Naive thymus-derived CD4-positive, alpha-beta T cell (primary cell): Measurements from ENCODE around the gene MIOX. TPM values are rescaled to one million over a fixed set of nuclear protein-coding genes. Genes with fewer than 3 reads are reported as not detected.

ENCODE experiments used
- ATAC-seq: fragments of 150-1000 bp; cut with Tn5 transposase; 2 replicates; pipeline ENCODE4 v1.10.0; 2021; ENCODE audit warnings: mild to moderate bottlenecking, moderate library complexity
- CTCF ChIA-PET: fragments of 350-600 bp; sonication (Branson Sonifier 250); formaldehyde crosslinking; loops from one replicate; lab custom pipeline; 2021; ENCODE audit warnings: antibody characterized with exemption; lab: Charles Lee
- POLR2A ChIA-PET: fragments of 350-600 bp; sonication (Branson Sonifier 250); formaldehyde crosslinking; loops from one replicate; lab custom pipeline; 2021; ENCODE audit warnings: antibody characterized with exemption, inconsistent platforms; lab: Charles Lee
- DNase-seq, 9 donors: peaks; one replicate each; pipeline versions ENCODE4 v3.0.0 to v3.0.0-alpha.2; 2020 to 2022; ENCODE audit warnings: mixed read lengths in 1 of 9
- H3K27ac ChIP-seq: one replicate; pipeline ENCODE4 v1.7.0; 2013; ENCODE audit warnings: mild to moderate bottlenecking, low read depth, low read length, moderate library complexity
- H3K27me3 ChIP-seq, 2 donors: one replicate each; pipeline ENCODE4 v1.7.0; 2013; ENCODE audit warnings: low read length in 2 of 2, mild to moderate bottlenecking in 2 of 2, moderate library complexity in 2 of 2; ENCODE audit not compliant: control insufficient read depth in 2 of 2, insufficient read depth in 2 of 2
- H3K36me3 ChIP-seq, 3 experiments: 1 replicate in 2 of 3; 2 replicates in 1 of 3; pipeline ENCODE4 v1.7.0; 2013; ENCODE audit warnings: low read length in 3 of 3, mild to moderate bottlenecking in 3 of 3, moderate library complexity in 1 of 3; ENCODE audit not compliant: insufficient read depth in 3 of 3, control insufficient read depth in 2 of 3
- H3K4me1 ChIP-seq, 2 donors: one replicate each; pipeline ENCODE4 v1.7.0; 2013; ENCODE audit warnings: low read length in 2 of 2, mild to moderate bottlenecking in 2 of 2, moderate library complexity in 1 of 2; ENCODE audit not compliant: control insufficient read depth in 2 of 2, insufficient read depth in 2 of 2
- H3K4me3 ChIP-seq: 2 replicates; pipeline ENCODE4 v1.7.0; 2013; ENCODE audit warnings: mild to moderate bottlenecking, low read length
- H3K9me3 ChIP-seq, 3 experiments: 1 replicate in 2 of 3; 2 replicates in 1 of 3; pipeline ENCODE4 v1.7.0; 2013; ENCODE audit warnings: low read length in 3 of 3; ENCODE audit not compliant: control insufficient read depth in 2 of 3
- H3K27ac Mint-ChIP-seq, 9 donors: one replicate each; pipeline ENCODE4 v1.8.0; 2020 to 2022; ENCODE audit warnings: mixed read lengths in 9 of 9, mild to moderate bottlenecking in 8 of 9, moderate library complexity in 5 of 9, inconsistent platforms in 2 of 9
- H3K27me3 Mint-ChIP-seq, 5 donors: one replicate each; pipeline ENCODE4 v1.8.0; 2021 to 2022; ENCODE audit warnings: mixed read lengths in 5 of 5, mild to moderate bottlenecking in 1 of 5
- H3K36me3 Mint-ChIP-seq, 5 donors: one replicate each; pipeline ENCODE4 v1.8.0; 2020 to 2022; ENCODE audit warnings: mixed read lengths in 5 of 5, mild to moderate bottlenecking in 3 of 5, inconsistent platforms in 1 of 5
- H3K4me1 Mint-ChIP-seq, 7 donors: one replicate each; pipeline ENCODE4 v1.8.0; 2020 to 2022; ENCODE audit warnings: mixed read lengths in 7 of 7, mild to moderate bottlenecking in 3 of 7, inconsistent platforms in 1 of 7
- H3K4me3 Mint-ChIP-seq, 10 donors: one replicate each; pipeline ENCODE4 v1.8.0; 2020 to 2022; ENCODE audit warnings: mild to moderate bottlenecking in 10 of 10, mixed read lengths in 10 of 10, moderate library complexity in 6 of 10, inconsistent platforms in 2 of 10
- H3K9me3 Mint-ChIP-seq, 11 donors: one replicate each; pipeline ENCODE4 v1.8.0; 2020 to 2022; ENCODE audit warnings: mixed read lengths in 11 of 11, mild to moderate bottlenecking in 4 of 11, inconsistent platforms in 1 of 11, moderate library complexity in 1 of 11
- intact Hi-C, 2 donors: fragments of 100-400 bp; cut with micrococcal nuclease; formaldehyde crosslinking; loops; one replicate each; pipeline ENCODE4 v1.15.1; 2023
- polyA plus RNA-seq, 2 donors: library from polyadenylated mRNA; unstranded; fragments of 300-500 nt; fragmentation: Illumina TruSeq; gene quantifications; one replicate each; pipeline ENCODE4 v1.2.3, GENCODE V29; 2021
- total RNA-seq, 6 experiments: library from RNA in 5 of 6; stranded (reverse) in 5 of 6; gene quantifications; 1 replicate in 5 of 6; 2 replicates in 1 of 6; pipeline ENCODE4 v1.2.3 and lab custom pipeline; 2021 to 2026

Gene MIOX
- total and polyA plus RNA-seq, 7 experiments from 2014 or later: 0.22 TPM; not detected in 6

DNA sequence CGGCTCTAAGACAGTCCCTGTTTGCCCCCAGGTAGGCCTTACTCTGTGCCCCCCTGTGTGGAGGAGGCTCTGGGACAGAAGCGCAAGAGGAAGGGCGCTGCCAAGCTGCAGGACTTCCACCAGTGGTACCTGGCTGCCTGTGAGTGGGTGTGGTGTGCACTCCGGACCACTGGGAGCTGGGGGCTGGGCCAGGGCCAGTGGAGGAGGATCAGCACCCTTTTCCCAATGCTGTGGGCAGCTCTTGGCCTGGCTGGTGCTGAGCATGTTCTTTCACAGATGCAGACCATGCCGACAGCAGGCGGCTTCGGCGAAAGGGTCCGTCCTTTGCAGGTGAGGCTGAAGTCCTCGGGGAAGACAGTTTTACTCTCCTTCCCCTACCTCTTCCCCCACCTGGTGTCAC is 35.1 kb downstream of the MIOX start:
- Mint-ChIP-seq H3K36me3 (peaks cover 0 to 11% (median 0%) of the 10 kb centered on the region in 5 donors), H3K4me1 (peaks cover 6 to 14% (median 9%) of the 10 kb centered on the region in 7 donors), H3K4me3 (no peak overlapping the region), H3K9me3 (no peaks in the 10 kb centered on the region), H3K27me3 (peaks cover 0 to 6% (median 0%) of the 10 kb centered on the region in 5 donors), H3K27ac (peak overlapping the region in 1 of 9 donors; percentile 41)
- intact Hi-C loops: no loop called here
- H3K36me3 ChIP-seq: peaks cover 0 to 63% (median 14%) of the 10 kb centered on the region in 3 experiments
- H3K27me3 ChIP-seq: no peaks in the 10 kb centered on the region
- H3K4me3 ChIP-seq: no peak overlapping the region
- POLR2A ChIA-PET: interaction anchor here (1.2 to 1.7 kb wide), 2 partner anchors 61 to 99 kb away, joined by 4 read pairs; partner anchors contain the start of gene CHKB
- ATAC-seq: no peak
- H3K27ac ChIP-seq: no peak overlapping the region
- peaks cover 13% of the 10 kb centered on the region in 2 donors for H3K4me1 ChIP-seq
- no peaks in the 10 kb centered on the region for H3K9me3 ChIP-seq
- DNase-seq: no peak
- CTCF ChIA-PET: interaction anchor here (0.8 kb wide), 1 partner anchor 16 kb away, joined by 3 read pairs; no protein-coding TSS in a partner anchor

DNA sequence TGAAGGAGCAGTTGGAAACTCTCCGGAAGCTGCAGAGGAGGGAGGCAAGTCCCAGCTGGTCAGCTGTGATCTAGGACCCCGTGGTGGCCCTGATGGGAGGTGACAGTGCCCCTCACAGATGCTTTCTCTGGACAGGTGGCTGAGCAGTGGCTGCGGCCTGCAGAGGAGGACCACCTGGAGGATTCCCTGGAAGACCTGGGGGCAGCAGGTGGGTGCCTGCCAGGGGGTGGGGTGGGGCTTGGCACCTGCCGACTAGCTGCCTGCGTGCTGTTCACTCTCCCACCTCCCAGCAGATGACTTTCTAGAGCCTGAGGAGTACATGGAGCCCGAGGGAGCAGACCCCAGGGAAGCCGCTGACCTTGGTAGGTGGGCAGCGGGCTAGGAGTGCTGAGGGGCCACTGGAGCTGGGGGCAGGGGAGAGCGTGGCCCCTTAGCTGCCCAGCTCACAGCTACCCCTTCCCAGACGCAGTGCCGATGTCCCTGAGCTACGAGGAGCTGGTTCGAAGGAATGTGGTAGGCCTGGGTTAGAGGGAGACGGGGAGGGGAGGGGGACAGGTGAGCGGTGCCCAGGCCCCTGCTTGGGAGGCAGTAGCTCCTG is 35.6 kb downstream of the MIOX start:
- Histone ChIP-seq H3K4me3 (no peak overlapping the region), H3K27ac (no peak overlapping the region), H3K4me1 (peaks cover 14 to 16% of the 10 kb centered on the region in 2 donors), H3K27me3 (no peaks in the 10 kb centered on the region), H3K36me3 (peaks cover 0 to 57% (median 14%) of the 10 kb centered on the region in 3 experiments), H3K9me3 (no peaks in the 10 kb centered on the region)
- CTCF ChIA-PET: interaction anchor here (0.5 to 0.8 kb wide), 2 partner anchors 16 to 18 kb away, joined by 3 to 4 read pairs; no protein-coding TSS in a partner anchor
- ATAC-seq (no peak), DNase-seq (no peak)
- intact Hi-C loops: no loop called here
- Mint-ChIP-seq H3K27ac (no peak overlapping the region), H3K36me3 (peaks cover 0 to 17% (median 0%) of the 10 kb centered on the region in 5 donors), H3K9me3 (no peaks in the 10 kb centered on the region), H3K4me1 (peaks cover 8 to 19% (median 15%) of the 10 kb centered on the region in 7 donors), H3K4me3 (no peak overlapping the region), H3K27me3 (peaks cover 0 to 6% (median 0%) of the 10 kb centered on the region in 5 donors)
- POLR2A ChIA-PET: interaction anchor here (0.6 to 1.7 kb wide), 3 partner anchors 15 to 99 kb away, joined by 3 to 4 read pairs (median 4); partner anchors contain the start of genes CHKB, LMF2 and NCAPH2

DNA sequence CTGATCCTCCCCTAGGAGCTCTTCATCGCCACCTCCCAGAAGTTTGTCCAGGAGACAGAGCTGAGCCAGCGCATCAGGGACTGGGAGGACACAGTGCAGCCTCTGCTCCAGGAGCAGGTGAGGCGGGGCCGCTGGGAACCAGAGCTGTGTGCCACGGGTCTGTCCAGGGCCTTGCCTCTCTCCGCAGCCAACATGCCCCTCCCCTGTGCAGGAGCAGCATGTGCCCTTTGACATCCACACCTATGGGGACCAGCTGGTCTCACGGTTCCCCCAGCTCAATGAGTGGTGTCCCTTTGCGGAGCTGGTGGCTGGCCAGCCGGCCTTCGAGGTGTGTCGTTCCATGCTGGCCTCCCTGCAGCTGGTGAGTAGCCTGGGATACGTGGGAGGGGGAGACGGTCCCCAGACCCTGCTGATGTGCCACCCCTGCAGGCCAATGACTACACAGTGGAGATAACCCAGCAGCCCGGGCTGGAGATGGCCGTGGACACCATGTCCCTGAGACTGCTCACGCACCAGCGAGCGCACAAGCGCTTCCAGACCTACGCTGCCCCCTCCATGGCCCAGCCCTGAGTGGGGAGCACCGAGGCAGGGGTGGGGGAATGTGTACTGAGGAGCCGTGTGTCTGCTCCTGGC is 36.3 kb downstream of the MIOX start:
- H3K36me3 Mint-ChIP-seq: peaks cover 0 to 23% (median 0%) of the 10 kb centered on the region in 5 donors
- Histone ChIP-seq H3K4me1 (peaks cover 14 to 16% of the 10 kb centered on the region in 2 donors), H3K27ac (no peak overlapping the region), H3K36me3 (peaks cover 0 to 51% (median 14%) of the 10 kb centered on the region in 3 experiments), H3K27me3 (no peaks in the 10 kb centered on the region), H3K9me3 (no peaks in the 10 kb centered on the region), H3K4me3 (no peak overlapping the region)
- peaks cover 0 to 6% (median 0%) of the 10 kb centered on the region in 5 donors for H3K27me3 Mint-ChIP-seq
- H3K27ac Mint-ChIP-seq: peak overlapping the region in 1 of 9 donors; percentile 80
- intact Hi-C loops: no loop called here
- H3K4me3 Mint-ChIP-seq: peak overlapping the region in 6 of 10 donors; percentile 2 to 92 (median 25)
- ChIA-PET CTCF (interaction anchor here (0.5 to 0.6 kb wide), 2 partner anchors 11 to 18 kb away, joined by 3 to 4 read pairs; no protein-coding TSS in a partner anchor), POLR2A (interaction anchor here (1.2 to 1.7 kb wide), 2 partner anchors 59 to 98 kb away, joined by 4 read pairs; partner anchors contain the start of gene CHKB)
- H3K9me3 Mint-ChIP-seq: no peaks in the 10 kb centered on the region
- DNase-seq (no peak), ATAC-seq (no peak)
- peaks cover 8 to 26% (median 21%) of the 10 kb centered on the region in 7 donors for H3K4me1 Mint-ChIP-seq

DNA sequence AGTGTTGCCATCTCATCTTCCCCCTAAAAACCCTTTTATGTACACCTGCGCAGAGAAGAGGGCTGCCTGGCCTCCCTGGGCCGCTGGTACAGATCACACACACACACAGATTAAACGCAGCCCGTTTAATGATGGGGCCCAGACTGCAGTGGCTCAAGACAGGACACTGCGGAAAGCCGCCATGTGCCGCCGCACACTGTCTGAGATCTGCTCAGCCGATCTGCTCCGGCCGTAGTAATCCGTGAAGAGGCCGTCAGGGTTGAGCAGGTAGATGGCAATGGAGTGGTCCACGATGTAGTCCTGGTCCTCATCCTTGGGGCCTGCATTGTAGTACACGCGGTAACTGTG is 36.8 kb downstream of the MIOX start:
- peaks cover 0 to 45% (median 11%) of the 10 kb centered on the region in 3 experiments for H3K36me3 ChIP-seq
- no peak for DNase-seq
- H3K27ac Mint-ChIP-seq: peak overlapping the region in 3 of 9 donors; percentile 31 to 80 (median 42)
- H3K4me1 ChIP-seq: peaks cover 14 to 16% of the 10 kb centered on the region in 2 donors
- H3K4me3 ChIP-seq: no peak overlapping the region
- H3K4me1 Mint-ChIP-seq: peaks cover 8 to 31% (median 25%) of the 10 kb centered on the region in 7 donors
- peak overlapping the region in 5 of 10 donors; percentile 11 to 92 (median 25) for H3K4me3 Mint-ChIP-seq
- ChIA-PET POLR2A (interaction anchor here (1.4 to 7.1 kb wide), 3 partner anchors 16 to 97 kb away, joined by 4 to 127 read pairs (median 91); partner anchors contain the start of gene SYCE3), CTCF (interaction anchor here (0.6 kb wide), 1 partner anchor 12 kb away, joined by 3 read pairs; no protein-coding TSS in a partner anchor)
- peaks cover 0 to 6% (median 0%) of the 10 kb centered on the region in 5 donors for H3K27me3 Mint-ChIP-seq
- no peaks in the 10 kb centered on the region for H3K9me3 Mint-ChIP-seq
- H3K36me3 Mint-ChIP-seq: peaks cover 0 to 27% (median 0%) of the 10 kb centered on the region in 5 donors
- no peaks in the 10 kb centered on the region for H3K9me3 ChIP-seq
- ATAC-seq: no peak
- H3K27ac ChIP-seq: no peak overlapping the region
- no peaks in the 10 kb centered on the region for H3K27me3 ChIP-seq
- intact Hi-C loops: no loop called here

DNA sequence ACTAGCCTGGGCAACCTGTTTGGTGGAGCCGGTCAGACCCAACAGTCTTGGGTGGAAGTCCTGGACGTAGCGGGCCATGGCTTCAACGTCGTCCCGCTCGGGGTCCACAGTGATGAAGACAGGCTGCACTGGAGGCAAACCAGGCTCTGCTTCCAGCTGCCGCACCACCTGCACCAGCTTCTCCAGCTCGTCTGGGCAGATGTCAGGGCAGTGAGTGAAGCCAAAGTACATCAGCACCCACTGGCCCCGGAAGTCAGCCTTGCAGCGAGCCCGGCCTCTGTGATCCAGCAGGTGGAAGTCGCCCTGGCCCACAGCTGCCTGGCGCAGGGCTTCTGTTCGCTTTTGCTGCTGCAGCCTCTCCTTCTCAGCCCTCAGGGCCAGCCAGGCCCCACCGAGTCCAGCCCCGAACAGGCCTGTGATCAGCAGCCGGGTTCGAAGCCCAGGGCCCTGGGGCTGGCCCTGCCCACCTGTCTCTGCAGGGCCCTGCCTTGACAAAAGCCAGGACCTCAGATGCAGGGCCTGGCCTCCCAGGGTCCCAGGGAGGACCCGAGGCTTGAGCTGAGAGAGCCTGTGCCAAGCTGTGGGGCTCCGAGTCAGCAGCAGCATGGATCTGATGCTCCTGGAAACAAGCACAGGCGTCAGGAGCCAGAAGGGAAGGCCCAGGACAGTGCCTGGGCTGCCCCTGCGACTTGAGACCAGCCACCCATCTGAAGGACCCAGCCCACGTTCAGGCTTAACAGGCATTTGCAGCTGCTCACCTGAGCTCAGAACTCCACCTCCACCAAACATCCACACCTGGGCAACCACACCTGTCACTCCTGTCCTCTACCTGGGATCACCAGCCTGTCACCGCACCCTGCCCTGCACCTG is 37.4 kb downstream of the MIOX start:
- Histone ChIP-seq H3K4me1 (peaks cover 14 to 16% of the 10 kb centered on the region in 2 donors), H3K27me3 (no peaks in the 10 kb centered on the region), H3K9me3 (no peaks in the 10 kb centered on the region), H3K4me3 (peak overlapping the region; percentile 77), H3K36me3 (peaks cover 0 to 39% (median 11%) of the 10 kb centered on the region in 3 experiments), H3K27ac (peak overlapping the region; percentile 87)
- H3K36me3 Mint-ChIP-seq: peaks cover 0 to 32% (median 0%) of the 10 kb centered on the region in 5 donors
- POLR2A ChIA-PET: interaction anchor here (1.4 to 7.1 kb wide), 12 partner anchors 10 to 279 kb away, joined by 4 to 127 read pairs (median 16); partner anchors contain the start of genes CHKB, KLHDC7B, LMF2 and NCAPH2
- no peak for ATAC-seq
- H3K4me3 Mint-ChIP-seq: peak overlapping the region; percentile 77 to 96 (median 89)
- peaks cover 8 to 32% (median 26%) of the 10 kb centered on the region in 7 donors for H3K4me1 Mint-ChIP-seq
- DNase-seq: peak in 1 of 9 donors; percentile 8
- peaks cover 0 to 6% (median 0%) of the 10 kb centered on the region in 5 donors for H3K27me3 Mint-ChIP-seq
- CTCF ChIA-PET: interaction anchor here (0.6 to 2.9 kb wide), 9 partner anchors 9 to 170 kb away, joined by 3 to 31 read pairs (median 16); partner anchors contain the start of genes LMF2 and NCAPH2
- H3K9me3 Mint-ChIP-seq: no peaks in the 10 kb centered on the region
- intact Hi-C loops: no loop called here
- H3K27ac Mint-ChIP-seq: peak overlapping the region; percentile 74 to 93 (median 85)
